ENCODE measurements around the gene VIM. TPM values are rescaled to one million over a fixed set of nuclear protein-coding genes. Genes with fewer than 3 reads are reported as not detected.
A peak's percentile ranks its signal among the peaks of the same experiment; 100 is the strongest.

VIM gene
- total RNA-seq, 6 donors from 2014 or later: 999 to 2,711 (median 1,731) TPM

- peak overlapping the region; percentile 97 to 99 (median 98) for H3K27ac ChIP-seq
- peaks cover 15 to 54% (median 36%) of the 10 kb centered on the region in 4 donors for H3K4me1 ChIP-seq
- ATAC-seq (ENCODE audit: low FRiP score in 2 of 2) (no peak), DNase-seq (no peak)
- H3K36me3 ChIP-seq: peaks cover 0 to 19% (median 10%) of the 10 kb centered on the region in 4 donors
- no peaks in the 10 kb centered on the region for H3K9me3 ChIP-seq
- peak overlapping the region; percentile 68 to 95 (median 93) for H3K4me3 ChIP-seq
- no peaks in the 10 kb centered on the region for H3K27me3 ChIP-seq
- WGBS, 2 donors: 9 to 11% methylated on average over 12 of the region's 12 CpGs
- TF ChIP-seq POLR2A (IDR thresholded peaks at IDR 0.05) (no peak), CTCF (IDR thresholded peaks at IDR 0.05) (peak in 5 of 6 experiments; percentile 42 to 66 (median 56))
These were observed 512 bp upstream of the VIM start for GRCh38 chr10:17227367-17228090.

GRCh38 chr10:17229016-17229716, 1.1 kb downstream of the VIM start:
- Histone ChIP-seq H3K9me3 (no peaks in the 10 kb centered on the region), H3K4me3 (peak overlapping the region; percentile 68 to 95 (median 93)), H3K36me3 (peaks cover 9 to 36% (median 22%) of the 10 kb centered on the region in 4 donors), H3K27ac (peak overlapping the region; percentile 97 to 99 (median 98)), H3K4me1 (peaks cover 31 to 70% (median 52%) of the 10 kb centered on the region in 4 donors), H3K27me3 (no peaks in the 10 kb centered on the region)
- DNase-seq (peak; percentile 86 to 96), ATAC-seq (ENCODE audit: low FRiP score in 2 of 2) (peak; percentile 82)
- TF ChIP-seq CTCF (IDR thresholded peaks at IDR 0.05) (peak in 1 of 6 experiments; percentile 6), POLR2A (IDR thresholded peaks at IDR 0.05) (peak; percentile 57 to 97 (median 84)), POLR2AphosphoS5 (IDR thresholded peaks at IDR 0.05) (peak; percentile 96 to 97), EP300 (IDR thresholded peaks at IDR 0.05) (peak in 1 of 4 donors; percentile 76)
- WGBS, 2 donors: 1 to 3% methylated on average over 12 to 33 of the region's 72 CpGs

- H3K27me3 ChIP-seq: no peaks in the 10 kb centered on the region
- DNase-seq (no peak), ATAC-seq (ENCODE audit: low FRiP score in 2 of 2) (no peak)
- H3K4me1 ChIP-seq: peaks cover 36 to 75% (median 57%) of the 10 kb centered on the region in 4 donors
- H3K27ac ChIP-seq: peak overlapping the region; percentile 97 to 99 (median 98)
- 0% methylated on average over 9 to 21 of the region's 21 CpGs for WGBS, 2 donors
- TF ChIP-seq CTCF (IDR thresholded peaks at IDR 0.05): no peak
- no peak for TF ChIP-seq EP300 (IDR thresholded peaks at IDR 0.05)
- no peak for TF ChIP-seq POLR2AphosphoS5 (IDR thresholded peaks at IDR 0.05)
- no peak for TF ChIP-seq POLR2A (IDR thresholded peaks at IDR 0.05)
- H3K36me3 ChIP-seq: peaks cover 14 to 40% (median 27%) of the 10 kb centered on the region in 4 donors
- no peaks in the 10 kb centered on the region for H3K9me3 ChIP-seq
- peak overlapping the region; percentile 68 to 95 (median 93) for H3K4me3 ChIP-seq
These were observed 1.6 kb downstream of the VIM start for GRCh38 chr10:17229717-17229966.

GRCh38 chr10:17229967-17230682, 2.1 kb downstream of the VIM start:
- Histone ChIP-seq H3K36me3 (peaks cover 18 to 45% (median 32%) of the 10 kb centered on the region in 4 donors), H3K27ac (peak overlapping the region; percentile 97 to 99 (median 98)), H3K4me1 (peaks cover 41 to 77% (median 62%) of the 10 kb centered on the region in 4 donors), H3K9me3 (no peaks in the 10 kb centered on the region), H3K4me3 (peak overlapping the region; percentile 68 to 95 (median 93)), H3K27me3 (no peaks in the 10 kb centered on the region)
- TF ChIP-seq POLR2A (IDR thresholded peaks at IDR 0.05) (peak; percentile 36 to 85 (median 62)), CTCF (IDR thresholded peaks at IDR 0.05) (peak in 3 of 6 experiments; percentile 36 to 57 (median 53)), EP300 (IDR thresholded peaks at IDR 0.05) (peak in 1 of 4 donors; percentile 39), POLR2AphosphoS5 (IDR thresholded peaks at IDR 0.05) (peak; percentile 80 to 88)
- ATAC-seq (ENCODE audit: low FRiP score in 2 of 2) (peak; percentile 66 to 91), DNase-seq (peak; percentile 92 to 96)
- 0% methylated on average over 9 to 42 of the region's 43 CpGs for WGBS, 2 donors

Measured in upper lobe of left lung (tissue), 6 donors.